ENCODE data around the gene WDR45B. TPM values are rescaled to one million over a fixed set of nuclear protein-coding genes. Genes with fewer than 3 reads are reported as not detected.
A peak's percentile ranks its signal among the peaks of the same experiment; 100 is the strongest.
"Not testable (repeated sequence)": the region's sequence is repeated elsewhere in the genome, so short reads cannot be mapped to it uniquely, and the experiment has no call there.

Gene WDR45B
- total and polyA plus RNA-seq, 2 experiments from 2014 or later: 83.2 to 99.5 TPM

- Histone ChIP-seq H3K9me3 (ENCODE audit: low read depth) (no peaks in the 10 kb centered on the region), H3K36me3 (no peaks in the 10 kb centered on the region), H3K27me3 (no peaks in the 10 kb centered on the region), H3K27ac (no peak overlapping the region), H3K4me1 (ENCODE audit: low read depth) (no peaks in the 10 kb centered on the region), H3K4me3 (no peak overlapping the region)
- peak in 1 of 2 donors; percentile 7 for DNase-seq (ENCODE audit: low read depth in 1 of 2, low spot score in 1 of 2)
- no peak for TF ChIP-seq CTCF (IDR thresholded peaks at IDR 0.05; ENCODE audit: low read depth, low read length)
These were observed 6.8 kb upstream of the WDR45B start for GRCh38 chr17:82655038-82655479.

GRCh38 chr17:82654611-82655010 lies 6.4 kb upstream of the WDR45B start:
- not testable (repeated sequence) for H3K36me3 ChIP-seq; H3K27ac ChIP-seq; H3K9me3 ChIP-seq (ENCODE audit: low read depth); DNase-seq (ENCODE audit: low read depth in 1 of 2, low spot score in 1 of 2); H3K4me3 ChIP-seq; H3K4me1 ChIP-seq (ENCODE audit: low read depth); H3K27me3 ChIP-seq

GRCh38 chr17:82653651-82654528 lies 5.6 kb upstream of the WDR45B start:
- no peaks in the 10 kb centered on the region for H3K9me3 ChIP-seq (ENCODE audit: low read depth)
- no peaks in the 10 kb centered on the region for H3K36me3 ChIP-seq
- no peaks in the 10 kb centered on the region for H3K4me1 ChIP-seq (ENCODE audit: low read depth)
- H3K27ac ChIP-seq: no peak overlapping the region
- no peak for TF ChIP-seq CTCF (IDR thresholded peaks at IDR 0.05; ENCODE audit: low read depth, low read length)
- no peaks in the 10 kb centered on the region for H3K27me3 ChIP-seq
- H3K4me3 ChIP-seq: no peak overlapping the region
- DNase-seq (ENCODE audit: low read depth in 1 of 2, low spot score in 1 of 2): no peak

GRCh38 chr17:82650723-82651122 lies 2.5 kb upstream of the WDR45B start:
- no peak for TF ChIP-seq CTCF (IDR thresholded peaks at IDR 0.05; ENCODE audit: low read depth, low read length)
- Histone ChIP-seq H3K4me1 (ENCODE audit: low read depth) (peaks cover 6% of the 10 kb centered on the region), H3K27me3 (no peaks in the 10 kb centered on the region), H3K4me3 (no peak overlapping the region), H3K9me3 (ENCODE audit: low read depth) (no peaks in the 10 kb centered on the region), H3K36me3 (no peaks in the 10 kb centered on the region), H3K27ac (no peak overlapping the region)
- no peak for DNase-seq (ENCODE audit: low read depth in 1 of 2, low spot score in 1 of 2)

- peak overlapping the region; percentile 34 for H3K27ac ChIP-seq
- no peaks in the 10 kb centered on the region for H3K27me3 ChIP-seq
- H3K4me1 ChIP-seq (ENCODE audit: low read depth): peaks cover 6% of the 10 kb centered on the region
- H3K4me3 ChIP-seq: no peak overlapping the region
- no peaks in the 10 kb centered on the region for H3K36me3 ChIP-seq
- TF ChIP-seq CTCF (IDR thresholded peaks at IDR 0.05; ENCODE audit: low read depth, low read length): no peak
- no peaks in the 10 kb centered on the region for H3K9me3 ChIP-seq (ENCODE audit: low read depth)
- no peak for DNase-seq (ENCODE audit: low read depth in 1 of 2, low spot score in 1 of 2)
These were observed 1.4 kb upstream of the WDR45B start for GRCh38 chr17:82649501-82650261.
